GM18868 (cell line): ENCODE data around the gene ARL4D.
"Not testable (repeated sequence)": the region's sequence is repeated elsewhere in the genome, so short reads cannot be mapped to it uniquely, and the experiment has no call there.

ENCODE experiments used
- ATAC-seq: cut with Tn5 transposase; IDR thresholded peaks from one replicate; pipeline ENCODE4 v1.9.1; 2021; ENCODE audit warnings: mild to moderate bottlenecking, moderate library complexity; ENCODE audit not compliant: unreplicated experiment

ARL4D gene

DNA sequence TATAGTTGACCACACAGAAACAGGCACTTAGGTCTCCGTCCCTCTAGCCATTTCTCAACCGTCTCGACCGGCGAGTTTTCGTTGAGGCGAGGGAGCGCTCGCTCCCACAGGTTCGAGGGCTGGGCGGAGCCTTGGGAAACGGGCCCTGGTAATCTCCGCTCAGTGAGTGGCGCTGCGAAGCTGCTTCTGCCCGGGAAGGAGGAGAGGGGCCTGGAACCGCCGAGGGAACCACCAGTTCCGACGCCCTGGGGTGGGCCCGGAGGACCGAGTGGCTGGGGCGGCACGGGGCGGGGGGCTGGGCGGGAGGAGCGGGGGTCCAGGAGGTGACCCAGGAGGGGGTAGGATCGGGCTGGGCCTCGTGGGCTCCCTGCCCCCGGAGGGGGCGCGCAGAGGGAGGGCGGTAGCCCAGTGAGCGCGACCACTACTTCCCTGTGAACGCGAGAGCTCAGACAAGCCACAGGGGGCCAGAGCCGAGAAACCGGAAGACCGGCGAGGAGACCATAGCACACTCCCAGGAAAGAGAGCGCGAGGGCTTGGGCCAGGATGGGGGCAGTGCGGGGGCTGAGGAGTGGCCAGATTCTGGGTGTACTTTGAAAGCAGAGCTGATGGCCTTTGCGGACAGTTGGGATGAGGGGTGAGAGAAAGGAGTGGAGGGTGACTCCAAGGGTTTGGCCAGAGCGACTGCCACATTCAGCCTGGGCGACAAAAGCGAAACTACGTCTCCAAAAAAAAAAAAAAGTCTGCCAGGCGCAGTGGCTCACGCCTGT is 29.9 kb upstream of the ARL4D start:
- no peak for ATAC-seq

- no peak for ATAC-seq
These were observed 28.8 kb upstream of the ARL4D start for GRCh38 chr17:43369986-43370385.

DNA sequence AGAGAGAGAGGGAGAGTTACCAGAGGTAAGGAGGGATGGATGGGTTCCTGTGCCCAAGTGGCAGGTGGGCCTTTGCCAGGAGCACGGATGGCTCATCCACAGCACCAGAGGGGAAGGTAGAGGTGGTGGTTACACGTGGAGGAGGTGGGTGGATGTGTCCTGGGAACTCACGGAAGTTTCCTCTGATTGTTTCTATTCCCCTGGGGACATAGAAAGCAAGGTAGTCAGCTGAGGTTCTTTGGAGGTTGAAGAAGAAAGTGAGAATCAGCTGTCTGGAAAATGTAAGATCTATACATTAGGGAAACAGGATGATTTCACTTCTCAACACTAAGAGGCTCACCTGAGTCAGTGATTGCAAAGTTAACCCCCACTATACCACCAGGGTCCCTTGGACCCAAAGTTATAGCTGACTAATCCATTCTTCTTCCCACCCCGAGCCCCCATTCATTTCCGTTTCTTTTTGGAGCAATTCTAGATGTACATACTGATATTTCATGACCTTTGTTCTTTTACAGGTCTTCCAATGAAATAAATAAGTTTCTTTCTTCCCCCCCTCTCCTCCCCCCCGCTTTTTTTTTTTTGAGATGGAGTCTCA is 27.5 kb upstream of the ARL4D start:
- ATAC-seq, result no peak

GRCh38 chr17:43372273-43372911 is 26.4 kb upstream of the ARL4D start:
- ATAC-seq, result peak; percentile 45

DNA sequence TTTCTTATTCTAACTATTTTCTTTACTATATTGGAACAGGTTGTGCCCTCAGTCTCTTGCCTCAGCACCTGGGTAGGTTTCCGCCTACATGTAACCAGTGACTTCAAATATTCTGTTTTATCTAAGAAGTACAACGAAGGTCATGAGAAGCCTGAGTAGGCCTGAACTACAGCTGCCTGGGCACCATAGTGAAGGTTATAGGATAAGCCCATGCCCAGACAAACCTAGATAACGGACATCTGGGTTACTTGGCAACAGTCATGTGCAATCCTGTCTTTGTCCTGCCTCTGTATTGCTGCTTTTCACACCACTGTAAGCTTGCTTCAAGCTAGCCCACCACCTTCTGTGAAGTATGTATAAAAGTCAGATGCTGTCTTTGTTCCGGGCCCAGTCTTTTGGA is 25.4 kb upstream of the ARL4D start:
- no peak for ATAC-seq

GRCh38 chr17:43375915-43376314 is 22.9 kb upstream of the ARL4D start:
- not testable (repeated sequence) for ATAC-seq

GRCh38 chr17:43377056-43377810 is 21.6 kb upstream of the ARL4D start:
- no peak for ATAC-seq

- ATAC-seq, result no peak
These were observed 20.0 kb upstream of the ARL4D start for GRCh38 chr17:43378766-43379165.

DNA sequence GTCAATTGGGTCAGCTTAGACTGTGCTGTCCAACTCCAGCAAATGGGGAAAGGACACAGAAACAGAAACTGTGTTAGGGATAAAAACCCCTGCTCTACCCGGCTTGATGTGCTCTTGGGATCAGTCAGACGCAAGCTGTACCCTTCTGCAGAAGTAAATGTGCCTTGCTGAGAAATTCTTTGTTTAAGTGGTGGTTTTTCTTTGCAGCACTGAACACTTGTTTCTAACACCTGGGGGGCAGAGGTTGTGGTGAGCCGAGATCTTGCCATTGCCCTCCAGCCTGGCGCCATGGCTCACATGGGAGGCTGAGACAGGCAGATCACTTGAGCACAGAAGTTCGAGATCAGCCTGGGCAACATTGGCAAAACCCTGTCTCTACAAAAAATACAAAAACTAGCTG is 18.5 kb upstream of the ARL4D start:
- no peak for ATAC-seq

DNA sequence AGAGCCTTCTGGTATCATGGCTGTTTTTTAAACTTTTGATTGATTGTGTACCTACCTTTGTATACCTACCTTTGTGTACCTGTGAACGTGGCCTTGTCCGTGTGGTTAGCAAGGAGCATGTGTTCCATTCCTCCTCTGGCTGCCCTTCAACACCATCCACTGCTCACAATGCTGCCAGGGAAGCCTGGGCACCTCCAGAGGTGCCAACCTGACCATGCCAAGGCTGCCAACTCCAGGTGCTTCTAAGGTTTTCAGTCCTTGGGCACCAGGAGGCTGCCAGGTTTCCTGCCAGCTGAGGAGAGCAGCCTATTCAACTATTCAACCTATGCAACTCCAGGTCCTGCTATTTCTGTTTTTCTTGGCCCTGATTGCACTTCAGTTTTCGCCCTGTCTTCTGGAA is 17.6 kb upstream of the ARL4D start:
- no peak for ATAC-seq

GRCh38 chr17:43381621-43382020 is 17.2 kb upstream of the ARL4D start:
- ATAC-seq, result no peak

- ATAC-seq, result no peak
These were observed 16.0 kb upstream of the ARL4D start for GRCh38 chr17:43382776-43383175.

GRCh38 chr17:43383372-43383771 is 15.4 kb upstream of the ARL4D start:
- no peak for ATAC-seq

GRCh38 chr17:43383826-43384475 is 14.8 kb upstream of the ARL4D start:
- ATAC-seq, result no peak

GRCh38 chr17:43384476-43384862 is 14.3 kb upstream of the ARL4D start:
- no peak for ATAC-seq

DNA sequence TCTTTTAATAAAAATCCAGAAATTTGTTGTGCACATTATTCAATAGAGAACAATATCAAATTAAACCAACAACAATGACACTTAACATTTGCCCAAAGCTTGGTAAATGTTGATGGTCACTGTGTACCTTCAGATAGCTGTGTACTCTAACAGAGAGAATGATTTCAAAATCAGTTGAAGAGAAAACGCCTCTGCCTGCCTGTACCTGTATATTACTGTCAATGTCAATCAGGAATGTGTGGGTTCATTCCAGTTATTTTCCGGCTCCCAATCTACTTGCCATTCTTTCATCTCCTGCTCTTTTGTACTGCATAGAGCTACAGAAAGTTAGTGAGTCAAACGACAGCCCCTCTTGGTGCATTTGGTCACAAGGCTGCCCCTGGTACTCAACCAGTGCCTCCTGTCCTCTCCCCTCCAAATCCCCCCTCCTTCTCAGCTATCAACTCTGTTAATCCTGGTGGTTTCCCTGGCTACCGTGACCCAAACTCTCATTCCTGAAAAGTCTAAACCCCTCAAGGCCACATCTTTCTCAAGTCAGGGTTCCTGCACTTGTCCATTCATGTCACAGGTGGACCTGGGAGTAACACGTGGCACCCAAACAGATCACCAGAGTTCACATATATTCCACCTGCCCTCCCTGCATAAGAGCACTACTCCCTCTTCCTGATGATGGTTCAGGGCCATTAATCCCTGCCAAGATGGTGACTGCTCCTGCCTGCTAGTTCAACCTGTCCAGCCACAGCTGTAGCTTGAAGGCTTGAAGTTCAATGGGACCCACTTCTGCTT is 13.6 kb upstream of the ARL4D start:
- no peak for ATAC-seq

- ATAC-seq, result peak; percentile 60
These were observed 10.3 kb upstream of the ARL4D start for GRCh38 chr17:43388359-43389045.

DNA sequence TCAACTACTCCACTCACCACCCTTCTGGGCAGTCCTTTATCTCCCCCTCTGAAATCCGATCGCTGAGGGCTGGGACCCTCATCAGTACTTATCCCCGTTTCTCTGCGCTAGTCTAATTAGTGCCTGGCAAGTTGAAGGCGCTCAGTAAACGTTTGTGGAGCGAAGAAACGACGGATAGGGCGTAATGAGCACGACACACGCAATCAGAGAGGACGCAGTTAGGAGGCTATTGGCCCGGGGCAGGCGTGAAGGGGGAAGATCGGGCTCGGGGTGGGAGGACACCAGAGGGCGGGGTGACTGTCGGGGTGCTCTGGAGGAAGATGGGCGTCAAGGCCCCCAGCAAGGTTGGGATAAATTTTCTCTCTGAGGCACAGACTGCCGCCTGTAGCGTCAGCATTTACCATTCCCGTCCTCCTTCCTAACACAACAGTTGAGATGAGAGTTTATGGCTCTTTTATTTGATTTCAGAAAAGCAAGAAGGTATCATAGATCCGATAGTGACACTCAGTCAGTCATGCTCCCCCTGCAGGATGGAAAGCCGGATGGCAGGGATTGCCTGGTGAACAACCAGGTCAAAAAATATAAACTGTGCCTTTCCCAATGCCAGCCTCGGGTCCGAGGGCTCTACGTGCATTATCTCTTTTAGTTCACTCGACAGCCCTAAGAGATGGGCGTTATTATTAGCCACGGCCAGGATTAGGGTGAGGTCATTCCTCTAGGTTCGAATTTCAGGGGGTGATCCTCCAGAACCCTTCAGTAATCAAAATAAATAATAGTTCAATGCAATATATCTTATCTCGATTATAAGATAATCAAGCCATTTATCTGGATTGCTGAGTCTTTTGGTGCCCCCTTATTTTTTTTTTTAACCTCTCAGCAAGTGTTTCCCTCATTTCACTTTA is 9.5 kb upstream of the ARL4D start:
- peak; percentile 53 for ATAC-seq

GRCh38 chr17:43392397-43392796 is 6.4 kb upstream of the ARL4D start:
- no peak for ATAC-seq
